ENCODE results near the gene MAB21L4. TPM values are rescaled to one million over a fixed set of nuclear protein-coding genes. Genes with fewer than 3 reads are reported as not detected.

Gene MAB21L4
- total RNA-seq, 1 donor from 2014 or later, result not detected

GRCh38 chr2:240886678-240887609 is 9.0 kb downstream of the MAB21L4 start:
- Mint-ChIP-seq H3K9me3 (ENCODE audit: unreplicated experiment) (no peaks in the 10 kb centered on the region), H3K4me3 (ENCODE audit: unreplicated experiment) (no peak overlapping the region), H3K27me3 (ENCODE audit: unreplicated experiment) (peaks cover 21% of the 10 kb centered on the region), H3K27ac (ENCODE audit: unreplicated experiment) (no peak overlapping the region), H3K36me3 (ENCODE audit: unreplicated experiment) (no peaks in the 10 kb centered on the region), H3K4me1 (ENCODE audit: unreplicated experiment) (no peaks in the 10 kb centered on the region)
- no peak for DNase-seq (ENCODE audit: extremely low spot score, unreplicated experiment)
- TF ChIP-seq CTCF (IDR thresholded peaks at IDR 0.05), result no peak

- no peak for DNase-seq (ENCODE audit: extremely low spot score, unreplicated experiment)
- no peaks in the 10 kb centered on the region for H3K4me1 Mint-ChIP-seq (ENCODE audit: unreplicated experiment)
- no peak for TF ChIP-seq CTCF (IDR thresholded peaks at IDR 0.05)
- H3K36me3 Mint-ChIP-seq (ENCODE audit: unreplicated experiment), result no peaks in the 10 kb centered on the region
- no peak overlapping the region for H3K27ac Mint-ChIP-seq (ENCODE audit: unreplicated experiment)
- H3K4me3 Mint-ChIP-seq (ENCODE audit: unreplicated experiment), result no peak overlapping the region
- peaks cover 25% of the 10 kb centered on the region for H3K27me3 Mint-ChIP-seq (ENCODE audit: unreplicated experiment)
- no peaks in the 10 kb centered on the region for H3K9me3 Mint-ChIP-seq (ENCODE audit: unreplicated experiment)
Measured at GRCh38 chr2:240886023-240886565, 9.9 kb downstream of the MAB21L4 start.

GRCh38 chr2:240885566-240885965 is 10.4 kb downstream of the MAB21L4 start:
- Mint-ChIP-seq H3K4me1 (ENCODE audit: unreplicated experiment) (no peaks in the 10 kb centered on the region), H3K36me3 (ENCODE audit: unreplicated experiment) (no peaks in the 10 kb centered on the region), H3K27ac (ENCODE audit: unreplicated experiment) (no peak overlapping the region), H3K9me3 (ENCODE audit: unreplicated experiment) (no peaks in the 10 kb centered on the region), H3K4me3 (ENCODE audit: unreplicated experiment) (no peak overlapping the region), H3K27me3 (ENCODE audit: unreplicated experiment) (peaks cover 31% of the 10 kb centered on the region)
- TF ChIP-seq CTCF (IDR thresholded peaks at IDR 0.05), result no peak
- DNase-seq (ENCODE audit: extremely low spot score, unreplicated experiment), result no peak

- H3K27me3 Mint-ChIP-seq (ENCODE audit: unreplicated experiment), result peaks cover 36% of the 10 kb centered on the region
- DNase-seq (ENCODE audit: extremely low spot score, unreplicated experiment), result no peak
- no peaks in the 10 kb centered on the region for H3K9me3 Mint-ChIP-seq (ENCODE audit: unreplicated experiment)
- H3K4me1 Mint-ChIP-seq (ENCODE audit: unreplicated experiment), result no peaks in the 10 kb centered on the region
- TF ChIP-seq CTCF (IDR thresholded peaks at IDR 0.05), result no peak
- H3K36me3 Mint-ChIP-seq (ENCODE audit: unreplicated experiment), result no peaks in the 10 kb centered on the region
- no peak overlapping the region for H3K27ac Mint-ChIP-seq (ENCODE audit: unreplicated experiment)
- H3K4me3 Mint-ChIP-seq (ENCODE audit: unreplicated experiment), result no peak overlapping the region
Measured at GRCh38 chr2:240884745-240885144, 11.2 kb downstream of the MAB21L4 start.

- Mint-ChIP-seq H3K36me3 (ENCODE audit: unreplicated experiment) (no peaks in the 10 kb centered on the region), H3K4me3 (ENCODE audit: unreplicated experiment) (no peak overlapping the region), H3K4me1 (ENCODE audit: unreplicated experiment) (no peaks in the 10 kb centered on the region), H3K27me3 (ENCODE audit: unreplicated experiment) (peaks cover 37% of the 10 kb centered on the region), H3K27ac (ENCODE audit: unreplicated experiment) (no peak overlapping the region), H3K9me3 (ENCODE audit: unreplicated experiment) (no peaks in the 10 kb centered on the region)
- TF ChIP-seq CTCF (IDR thresholded peaks at IDR 0.05), result no peak
- no peak for DNase-seq (ENCODE audit: extremely low spot score, unreplicated experiment)
Measured at GRCh38 chr2:240884221-240884620, 11.7 kb downstream of the MAB21L4 start.

Measured in osteocyte (in vitro differentiated cells).